PC-3 (cell line): ENCODE results near the gene OVCA2. TPM values are rescaled to one million over a fixed set of nuclear protein-coding genes. Genes with fewer than 3 reads are reported as not detected.

Experiments used
- ATAC-seq: fragments of 200-7000 bp; cut with Tn5 transposase; 2 replicates; pipeline ENCODE4 v1.9.1; 2020; ENCODE audit warnings: mild to moderate bottlenecking, moderate library complexity
- BruUV-seq: library from RNA; stranded (reverse); fragments of 400-500 nt; replicated peaks from 2 replicates; lab custom pipeline; 2021; lab: Mats Ljungman, UMichigan
- CTCF ChIA-PET: fragments of 300-600 bp; sonication (Branson Sonifier 250); formaldehyde crosslinking; loops from one replicate; lab custom pipeline; 2022; ENCODE audit warnings: antibody characterized with exemption; lab: Charles Lee
- POLR2A ChIA-PET: fragments of 300-600 bp; sonication (Branson Sonifier 250); formaldehyde crosslinking; loops from one replicate; lab custom pipeline; 2022; ENCODE audit warnings: antibody characterized with exemption; ENCODE audit not compliant: unreplicated experiment; lab: Charles Lee
- DNase-seq: peaks from one replicate; pipeline ENCODE4 v3.0.0-alpha.2; 2015
- H2AFZ ChIP-seq: fragments of 300-600 bp; sonication (generic); 2 replicates; pipeline ENCODE4 v1.6.0; 2016; ENCODE audit warnings: antibody characterized with exemption, low read length
- H3F3A ChIP-seq: fragments of 300-600 bp; sonication (generic); one replicate; pipeline ENCODE4 v1.6.0; 2017; ENCODE audit warnings: antibody characterized with exemption, low read length, control low read depth, mild to moderate bottlenecking; ENCODE audit not compliant: unreplicated experiment
- H3K27ac ChIP-seq: fragments of 300-600 bp; sonication (generic); 2 replicates; pipeline ENCODE4 v1.5.1; 2016; ENCODE audit warnings: mild to moderate bottlenecking, low read length
- H3K27me3 ChIP-seq: fragments of 300-600 bp; sonication (generic); 2 replicates; pipeline ENCODE4 v1.6.1; 2016; ENCODE audit warnings: low read length, mixed read lengths
- H3K36me3 ChIP-seq: fragments of 300-600 bp; sonication (generic); 2 replicates; pipeline ENCODE4 v1.6.1; 2016; ENCODE audit warnings: low read depth, mixed run types, low read length, mixed read lengths
- H3K4me1 ChIP-seq: fragments of 300-600 bp; sonication (generic); 2 replicates; pipeline ENCODE4 v1.5.1; 2016; ENCODE audit warnings: low read length; ENCODE audit not compliant: insufficient read depth
- H3K4me2 ChIP-seq: fragments of 300-600 bp; sonication (generic); 2 replicates; pipeline ENCODE4 v1.6.0; 2016; ENCODE audit warnings: low read length
- H3K4me3 ChIP-seq: fragments of 300-600 bp; sonication (generic); 2 replicates; pipeline ENCODE4 v1.5.1; 2016; ENCODE audit warnings: mild to moderate bottlenecking, low read length, mixed read lengths
- H3K79me2 ChIP-seq: fragments of 300-600 bp; sonication (generic); 2 replicates; pipeline ENCODE4 v1.6.1; 2017; ENCODE audit warnings: low read length, mixed read lengths
- H3K9ac ChIP-seq: fragments of 300-600 bp; sonication (generic); 2 replicates; pipeline ENCODE4 v1.6.0; 2016; ENCODE audit warnings: mild to moderate bottlenecking, low read length
- H3K9me2 ChIP-seq: fragments of 300-600 bp; sonication (generic); replicated peaks from 2 replicates; pipeline ENCODE4 v1.6.1; 2016; ENCODE audit warnings: mixed run types, low read length, mixed read lengths
- H3K9me3 ChIP-seq: fragments of 300-600 bp; sonication (generic); 2 replicates; pipeline ENCODE4 v1.6.1; 2016; ENCODE audit warnings: low read length, mixed read lengths
- H4K20me1 ChIP-seq: fragments of 300-600 bp; sonication (generic); 2 replicates; pipeline ENCODE4 v1.6.1; 2016; ENCODE audit warnings: low read length, mixed read lengths
- EZH2 ChIP-seq: fragments of 300-600 bp; sonication (generic); IDR thresholded peaks from one replicate; pipeline ENCODE4 v1.6.1; 2017; ENCODE audit warnings: antibody characterized with exemption, mild to moderate bottlenecking, low read length; ENCODE audit not compliant: unreplicated experiment
- EZH2phosphoT487 ChIP-seq: fragments of 300-600 bp; sonication (generic); IDR thresholded peaks from 2 replicates; pipeline ENCODE4 v1.6.1; 2018; ENCODE audit warnings: mild to moderate bottlenecking, antibody characterized with exemption, low read length, borderline replicate concordance
- intact Hi-C: fragments of 100-400 bp; cut with micrococcal nuclease; formaldehyde crosslinking; loops from 2 replicates; pipeline ENCODE4 v1.9.0; 2023
- total RNA-seq: library from RNA; depleted of rRNA; stranded (reverse); fragments of >200 nt; gene quantifications from 2 replicates; pipeline ENCODE4 v1.2.3, GENCODE V29; 2014
- TF ChIP-seq, protein P1 (sequence below): fragments of 300-600 bp; sonication (generic); conservative IDR thresholded peaks from 2 replicates; pipeline ENCODE4 v1.5.1; 2017; ENCODE audit warnings: antibody characterized with exemption, low read depth, mild to moderate bottlenecking, low read length

The OVCA2 gene
- total RNA-seq, 1 experiment from 2014 or later: 58.6 TPM

- no peak overlapping the region for H3K27ac ChIP-seq
- H3K4me2 ChIP-seq: no peak overlapping the region
- ChIA-PET POLR2A (no interaction called here), CTCF (no interaction called here)
- H3K4me3 ChIP-seq: no peak overlapping the region
- H3K36me3 ChIP-seq: no peaks in the 10 kb centered on the region
- H3F3A ChIP-seq: no peaks in the 10 kb centered on the region
- H3K4me1 ChIP-seq: peaks cover 6% of the 10 kb centered on the region
- no peaks in the 10 kb centered on the region for H3K9me3 ChIP-seq
- no peak for TF ChIP-seq EZH2phosphoT487
- no peak for TF ChIP-seq EZH2
- TF ChIP-seq, protein P1, sequence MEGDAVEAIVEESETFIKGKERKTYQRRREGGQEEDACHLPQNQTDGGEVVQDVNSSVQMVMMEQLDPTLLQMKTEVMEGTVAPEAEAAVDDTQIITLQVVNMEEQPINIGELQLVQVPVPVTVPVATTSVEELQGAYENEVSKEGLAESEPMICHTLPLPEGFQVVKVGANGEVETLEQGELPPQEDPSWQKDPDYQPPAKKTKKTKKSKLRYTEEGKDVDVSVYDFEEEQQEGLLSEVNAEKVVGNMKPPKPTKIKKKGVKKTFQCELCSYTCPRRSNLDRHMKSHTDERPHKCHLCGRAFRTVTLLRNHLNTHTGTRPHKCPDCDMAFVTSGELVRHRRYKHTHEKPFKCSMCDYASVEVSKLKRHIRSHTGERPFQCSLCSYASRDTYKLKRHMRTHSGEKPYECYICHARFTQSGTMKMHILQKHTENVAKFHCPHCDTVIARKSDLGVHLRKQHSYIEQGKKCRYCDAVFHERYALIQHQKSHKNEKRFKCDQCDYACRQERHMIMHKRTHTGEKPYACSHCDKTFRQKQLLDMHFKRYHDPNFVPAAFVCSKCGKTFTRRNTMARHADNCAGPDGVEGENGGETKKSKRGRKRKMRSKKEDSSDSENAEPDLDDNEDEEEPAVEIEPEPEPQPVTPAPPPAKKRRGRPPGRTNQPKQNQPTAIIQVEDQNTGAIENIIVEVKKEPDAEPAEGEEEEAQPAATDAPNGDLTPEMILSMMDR: no peak
- 0 out of 2 replicates have a peak, but pooled peaks cover 1% of the 10 kb centered on the region for H3K79me2 ChIP-seq
- no peaks in the 10 kb centered on the region for H3K27me3 ChIP-seq
- H3K9ac ChIP-seq: no peak overlapping the region
- no TSS peak for BruUV-seq
- no peaks in the 10 kb centered on the region for H4K20me1 ChIP-seq
- DNase-seq (no peak), ATAC-seq (no peak)
- H3K9me2 ChIP-seq: no peaks in the 10 kb centered on the region
- no peak overlapping the region for H2AFZ ChIP-seq
- intact Hi-C loops: no loop called here
Measured at GRCh38 chr17:2004435-2004952, 37.3 kb upstream of the OVCA2 start.

DNA sequence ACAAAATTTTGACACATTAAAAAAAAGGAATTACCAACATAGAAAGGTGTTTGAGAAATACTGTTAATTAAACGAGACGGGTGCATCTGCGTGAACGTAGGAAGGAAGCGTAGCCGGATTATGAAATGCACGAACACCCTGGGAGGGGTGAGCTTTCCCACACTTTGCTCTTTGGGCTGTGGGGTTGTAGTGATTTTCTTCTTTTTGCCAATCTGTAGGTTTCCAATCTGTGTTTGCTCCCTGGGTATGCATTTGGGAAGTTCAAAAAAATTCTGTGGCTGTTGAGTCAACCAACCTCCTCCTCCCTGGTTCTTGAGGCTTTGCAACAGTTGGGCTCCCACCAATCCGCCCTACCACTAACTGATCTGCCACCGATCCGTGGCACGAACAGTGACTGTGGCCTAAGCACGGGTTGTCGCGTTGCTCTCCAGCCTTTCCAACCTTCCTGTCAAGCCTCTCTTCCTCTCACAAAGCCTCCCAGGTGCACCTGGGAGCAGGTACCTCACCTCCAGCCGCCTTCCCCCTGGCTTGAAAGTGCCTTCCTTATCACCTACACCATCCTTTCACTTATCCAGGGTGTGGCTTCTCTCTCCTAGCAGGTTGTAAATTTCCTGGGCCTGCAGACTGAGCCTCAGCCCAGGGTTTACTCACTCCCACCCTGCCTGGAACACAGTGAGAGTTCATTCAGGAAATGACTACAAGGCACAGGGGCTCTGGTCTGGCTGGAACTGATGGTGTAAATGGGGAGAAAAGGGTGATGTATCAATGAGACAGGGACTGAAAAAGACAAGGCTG is 33.3 kb upstream of the OVCA2 start:
- POLR2A ChIA-PET: no interaction called here
- H3K27me3 ChIP-seq: no peaks in the 10 kb centered on the region
- DNase-seq (peak; percentile 41), ATAC-seq (peak; percentile 16; the same call in 1 of the 2 replicates)
- no peaks in the 10 kb centered on the region for H3K36me3 ChIP-seq
- no peak overlapping the region for H3K4me3 ChIP-seq
- H3F3A ChIP-seq: no peaks in the 10 kb centered on the region
- intact Hi-C loops: no loop called here
- 0 out of 2 replicates have a peak, but pooled peaks cover 9% of the 10 kb centered on the region for H3K79me2 ChIP-seq
- BruUV-seq: no TSS peak
- H3K4me2 ChIP-seq: no peak overlapping the region
- H3K4me1 ChIP-seq: peaks cover 26% of the 10 kb centered on the region
- H3K9me2 ChIP-seq: no peaks in the 10 kb centered on the region
- TF ChIP-seq EZH2phosphoT487 (no peak), EZH2 (no peak)
- TF ChIP-seq, protein P1: no peak
- no peaks in the 10 kb centered on the region for H4K20me1 ChIP-seq
- no peak overlapping the region for H3K27ac ChIP-seq
- H3K9me3 ChIP-seq: no peaks in the 10 kb centered on the region
- no peak overlapping the region for H2AFZ ChIP-seq
- CTCF ChIA-PET: no interaction called here
- no peak overlapping the region for H3K9ac ChIP-seq

- H3K36me3 ChIP-seq: no peaks in the 10 kb centered on the region
- H3K9me2 ChIP-seq: no peaks in the 10 kb centered on the region
- no peak overlapping the region for H2AFZ ChIP-seq
- no peak overlapping the region for H3K27ac ChIP-seq
- H3K27me3 ChIP-seq: no peaks in the 10 kb centered on the region
- H3K4me1 ChIP-seq: peaks cover 26% of the 10 kb centered on the region
- no peaks in the 10 kb centered on the region for H3K9me3 ChIP-seq
- ChIA-PET POLR2A (no interaction called here), CTCF (no interaction called here)
- BruUV-seq: no TSS peak
- H4K20me1 ChIP-seq: no peaks in the 10 kb centered on the region
- intact Hi-C loops: no loop called here
- no peak overlapping the region for H3K4me2 ChIP-seq
- H3K4me3 ChIP-seq: no peak overlapping the region
- ATAC-seq (no peak), DNase-seq (no peak)
- H3F3A ChIP-seq: no peaks in the 10 kb centered on the region
- TF ChIP-seq, protein P1: no peak
- TF ChIP-seq EZH2phosphoT487 (no peak), EZH2 (no peak)
- 0 out of 2 replicates have a peak, but pooled peaks cover 9% of the 10 kb centered on the region for H3K79me2 ChIP-seq
- H3K9ac ChIP-seq: no peak overlapping the region
Measured at GRCh38 chr17:2009737-2010136, 32.1 kb upstream of the OVCA2 start.
